ENCODE results near the gene PIP5K1A. TPM values are rescaled to one million over a fixed set of nuclear protein-coding genes. Genes with fewer than 3 reads are reported as not detected.
A peak's percentile ranks its signal among the peaks of the same experiment; 100 is the strongest.

Gene PIP5K1A
- total RNA-seq, 4 donors from 2014 or later, result 46.7 to 78.2 (median 59.4) TPM

GRCh38 chr1:151289991-151290708 lies 91.8 kb downstream of the PIP5K1A start:
- H3K36me3 ChIP-seq, result peaks cover 0 to 64% (median 22%) of the 10 kb centered on the region in 4 donors
- DNase-seq, result no peak
- in situ Hi-C loops (cut with MboI; ENCODE audit: low pct_ligation_motif_present in 1 of 4, low pct_unique_long_range_greater_than_20kb in 1 of 4, low sequenced_read_pairs in 3 of 4), result no loop called here
- H3K9me3 ChIP-seq, result no peaks in the 10 kb centered on the region
- intact Hi-C loops (cut with DNase I; ENCODE audit: low total_unique reads), result no loop called here
- no peak overlapping the region for H3K27ac ChIP-seq
- WGBS, 2 donors (ENCODE audit: low coverage in 1 of 2), result 87 to 89% methylated on average over 9 to 21 of the region's 21 CpGs
- H3K4me3 ChIP-seq, result no peak overlapping the region
- no peaks in the 10 kb centered on the region for H3K4me1 ChIP-seq
- H3K27me3 ChIP-seq, result no peaks in the 10 kb centered on the region
- TF ChIP-seq POLR2A (IDR thresholded peaks at IDR 0.05) (no peak), EP300 (IDR thresholded peaks at IDR 0.05; ENCODE audit: low read depth) (no peak), POLR2AphosphoS5 (IDR thresholded peaks at IDR 0.05) (no peak), CTCF (IDR thresholded peaks at IDR 0.05) (no peak)

GRCh38 chr1:151290709-151291303 lies 92.5 kb downstream of the PIP5K1A start:
- WGBS, 2 donors (ENCODE audit: low coverage in 1 of 2), result 35 to 87% methylated on average over 2 to 10 of the region's 19 CpGs
- TF ChIP-seq EP300 (IDR thresholded peaks at IDR 0.05; ENCODE audit: low read depth) (no peak), POLR2AphosphoS5 (IDR thresholded peaks at IDR 0.05) (no peak), POLR2A (IDR thresholded peaks at IDR 0.05) (no peak), CTCF (IDR thresholded peaks at IDR 0.05) (no peak)
- no peaks in the 10 kb centered on the region for H3K9me3 ChIP-seq
- no peak overlapping the region for H3K27ac ChIP-seq
- in situ Hi-C loops (cut with MboI; ENCODE audit: low pct_ligation_motif_present in 1 of 4, low pct_unique_long_range_greater_than_20kb in 1 of 4, low sequenced_read_pairs in 3 of 4), result no loop called here
- DNase-seq, result no peak
- H3K4me3 ChIP-seq, result no peak overlapping the region
- no peaks in the 10 kb centered on the region for H3K4me1 ChIP-seq
- H3K27me3 ChIP-seq, result no peaks in the 10 kb centered on the region
- intact Hi-C loops (cut with DNase I; ENCODE audit: low total_unique reads), result no loop called here
- H3K36me3 ChIP-seq, result peaks cover 0 to 68% (median 25%) of the 10 kb centered on the region in 4 donors

- intact Hi-C loops (cut with DNase I; ENCODE audit: low total_unique reads) (no loop called here), in situ Hi-C loops (cut with MboI; ENCODE audit: low pct_ligation_motif_present in 1 of 4, low pct_unique_long_range_greater_than_20kb in 1 of 4, low sequenced_read_pairs in 3 of 4) (no loop called here)
- 79 to 80% methylated on average over 4 to 13 of the region's 13 CpGs for WGBS, 2 donors (ENCODE audit: low coverage in 1 of 2)
- Histone ChIP-seq H3K27me3 (no peaks in the 10 kb centered on the region), H3K4me3 (no peak overlapping the region), H3K27ac (no peak overlapping the region), H3K36me3 (peaks cover 0 to 72% (median 25%) of the 10 kb centered on the region in 4 donors), H3K9me3 (no peaks in the 10 kb centered on the region), H3K4me1 (no peaks in the 10 kb centered on the region)
- DNase-seq, result no peak
- TF ChIP-seq CTCF (IDR thresholded peaks at IDR 0.05) (peak in 1 of 5 experiments; percentile 10), EP300 (IDR thresholded peaks at IDR 0.05; ENCODE audit: low read depth) (no peak), POLR2AphosphoS5 (IDR thresholded peaks at IDR 0.05) (peak in 1 of 3 donors; percentile 9)
Measured at GRCh38 chr1:151292207-151293030, 94.1 kb downstream of the PIP5K1A start.

- in situ Hi-C loops (cut with MboI; ENCODE audit: low pct_ligation_motif_present in 1 of 4, low pct_unique_long_range_greater_than_20kb in 1 of 4, low sequenced_read_pairs in 3 of 4) (no loop called here), intact Hi-C loops (cut with DNase I; ENCODE audit: low total_unique reads) (no loop called here)
- no peaks in the 10 kb centered on the region for H3K9me3 ChIP-seq
- H3K4me3 ChIP-seq, result no peak overlapping the region
- H3K36me3 ChIP-seq, result peaks cover 0 to 73% (median 25%) of the 10 kb centered on the region in 4 donors
- no peak for DNase-seq
- no peak overlapping the region for H3K27ac ChIP-seq
- TF ChIP-seq POLR2AphosphoS5 (IDR thresholded peaks at IDR 0.05) (no peak), POLR2A (IDR thresholded peaks at IDR 0.05) (no peak), EP300 (IDR thresholded peaks at IDR 0.05; ENCODE audit: low read depth) (no peak), CTCF (IDR thresholded peaks at IDR 0.05) (no peak)
- no peaks in the 10 kb centered on the region for H3K27me3 ChIP-seq
- no peaks in the 10 kb centered on the region for H3K4me1 ChIP-seq
- WGBS, 2 donors (ENCODE audit: low coverage in 1 of 2), result 86% methylated on average over 5 of the region's 6 CpGs; no CpG with 5 or more reads in 1 of the 2 donors
Measured at GRCh38 chr1:151293093-151293492, 94.7 kb downstream of the PIP5K1A start.
